ENCODE results near the gene HMGN3. TPM values are rescaled to one million over a fixed set of nuclear protein-coding genes. Genes with fewer than 3 reads are reported as not detected.

Gene HMGN3
- total and polyA plus RNA-seq, 2 donors (not counting 1 experiment from before 2014, with no cell fraction given), result 30.2 to 56.0 TPM

- H3K4me3 ChIP-seq (replicated peaks in 1 of 4; ENCODE audit: control extremely low read depth in 1 of 4, insufficient read depth in 1 of 4, low read depth in 3 of 4, low read length in 4 of 4), result no peak overlapping the region
- no peaks in the 10 kb centered on the region for H3K9me3 ChIP-seq (ENCODE audit: control insufficient read depth, insufficient read depth, low read depth, low read length)
- no peak overlapping the region for H3K9ac ChIP-seq (ENCODE audit: insufficient read depth, low read length)
- no peaks in the 10 kb centered on the region for H4K20me1 ChIP-seq (ENCODE audit: control insufficient read depth, extremely low read depth, insufficient read depth, low read length)
- H3K36me3 ChIP-seq (ENCODE audit: control insufficient read depth, insufficient read depth, low read length), result no peaks in the 10 kb centered on the region
- no peaks in the 10 kb centered on the region for H3K4me1 ChIP-seq (ENCODE audit: control insufficient read depth, extremely low read depth, insufficient read depth, low read length)
- H2AFZ ChIP-seq (ENCODE audit: low read length), result no peak overlapping the region
- DNase-seq (ENCODE audit: low read depth in 2 of 2), result no peak
- no peaks in the 10 kb centered on the region for H3K27me3 ChIP-seq (ENCODE audit: control insufficient read depth, insufficient read depth, low read length)
- H3K79me2 ChIP-seq (ENCODE audit: control insufficient read depth, insufficient read depth, low read length), result no peaks in the 10 kb centered on the region
- no peak overlapping the region for H3K4me2 ChIP-seq (ENCODE audit: extremely low read depth, insufficient read depth, low read length)
- TF ChIP-seq CTCF (conservative IDR thresholded peaks at IDR 0.05 in 1 of 2, IDR thresholded peaks at IDR 0.05 in 1 of 2; ENCODE audit: low read depth in 1 of 2, low read length in 2 of 2), result no peak
- TF ChIP-seq EZH2 (IDR thresholded peaks at IDR 0.05; ENCODE audit: low read length, missing control alignments), result no peak
- no peak overlapping the region for H3K27ac ChIP-seq (ENCODE audit: insufficient read depth, low read length)
Observed at GRCh38 chr6:79241228-79241627, 6.7 kb upstream of the HMGN3 start.

GRCh38 chr6:79240509-79240908, 6.0 kb upstream of the HMGN3 start:
- Histone ChIP-seq H3K9me3 (ENCODE audit: control insufficient read depth, insufficient read depth, low read depth, low read length) (no peaks in the 10 kb centered on the region), H3K27ac (ENCODE audit: insufficient read depth, low read length) (no peak overlapping the region), H2AFZ (ENCODE audit: low read length) (no peak overlapping the region), H3K79me2 (ENCODE audit: control insufficient read depth, insufficient read depth, low read length) (no peaks in the 10 kb centered on the region), H3K36me3 (ENCODE audit: control insufficient read depth, insufficient read depth, low read length) (no peaks in the 10 kb centered on the region), H4K20me1 (ENCODE audit: control insufficient read depth, extremely low read depth, insufficient read depth, low read length) (no peaks in the 10 kb centered on the region), H3K27me3 (ENCODE audit: control insufficient read depth, insufficient read depth, low read length) (no peaks in the 10 kb centered on the region), H3K4me2 (ENCODE audit: extremely low read depth, insufficient read depth, low read length) (no peak overlapping the region), H3K4me3 (replicated peaks in 1 of 4; ENCODE audit: control extremely low read depth in 1 of 4, insufficient read depth in 1 of 4, low read depth in 3 of 4, low read length in 4 of 4) (no peak overlapping the region), H3K9ac (ENCODE audit: insufficient read depth, low read length) (no peak overlapping the region), H3K4me1 (ENCODE audit: control insufficient read depth, extremely low read depth, insufficient read depth, low read length) (no peaks in the 10 kb centered on the region)
- no peak for TF ChIP-seq CTCF (conservative IDR thresholded peaks at IDR 0.05 in 1 of 2, IDR thresholded peaks at IDR 0.05 in 1 of 2; ENCODE audit: low read depth in 1 of 2, low read length in 2 of 2)
- TF ChIP-seq EZH2 (IDR thresholded peaks at IDR 0.05; ENCODE audit: low read length, missing control alignments), result no peak
- DNase-seq (ENCODE audit: low read depth in 2 of 2), result no peak

GRCh38 chr6:79239536-79240168, 5.2 kb upstream of the HMGN3 start:
- TF ChIP-seq CTCF (conservative IDR thresholded peaks at IDR 0.05 in 1 of 2, IDR thresholded peaks at IDR 0.05 in 1 of 2; ENCODE audit: low read depth in 1 of 2, low read length in 2 of 2) (no peak), EZH2 (IDR thresholded peaks at IDR 0.05; ENCODE audit: low read length, missing control alignments) (no peak)
- no peaks in the 10 kb centered on the region for H3K4me1 ChIP-seq (ENCODE audit: control insufficient read depth, extremely low read depth, insufficient read depth, low read length)
- DNase-seq (ENCODE audit: low read depth in 2 of 2), result no peak
- no peak overlapping the region for H3K27ac ChIP-seq (ENCODE audit: insufficient read depth, low read length)
- no peaks in the 10 kb centered on the region for H3K27me3 ChIP-seq (ENCODE audit: control insufficient read depth, insufficient read depth, low read length)
- H4K20me1 ChIP-seq (ENCODE audit: control insufficient read depth, extremely low read depth, insufficient read depth, low read length), result no peaks in the 10 kb centered on the region
- no peak overlapping the region for H3K4me3 ChIP-seq (replicated peaks in 1 of 4; ENCODE audit: control extremely low read depth in 1 of 4, insufficient read depth in 1 of 4, low read depth in 3 of 4, low read length in 4 of 4)
- no peaks in the 10 kb centered on the region for H3K9me3 ChIP-seq (ENCODE audit: control insufficient read depth, insufficient read depth, low read depth, low read length)
- H2AFZ ChIP-seq (ENCODE audit: low read length), result no peak overlapping the region
- H3K9ac ChIP-seq (ENCODE audit: insufficient read depth, low read length), result no peak overlapping the region
- no peaks in the 10 kb centered on the region for H3K79me2 ChIP-seq (ENCODE audit: control insufficient read depth, insufficient read depth, low read length)
- no peaks in the 10 kb centered on the region for H3K36me3 ChIP-seq (ENCODE audit: control insufficient read depth, insufficient read depth, low read length)
- no peak overlapping the region for H3K4me2 ChIP-seq (ENCODE audit: extremely low read depth, insufficient read depth, low read length)
